Keratinocyte (primary cell): ENCODE measurements around the gene DNM1L. TPM values are rescaled to one million over a fixed set of nuclear protein-coding genes. Genes with fewer than 3 reads are reported as not detected.

Experiments used
- DNase-seq: peaks from one replicate; pipeline ENCODE4 v3.0.0-alpha.2; 2011; ENCODE audit warnings: low read depth, missing footprints, low spot score
- FAIRE-seq: peaks from 2 replicates; lab custom pipeline; 2011; peaks lifted over from hg19 to GRCh38; lab: Jason Lieb, UNC
- H2AFZ ChIP-seq: 2 replicates; pipeline ENCODE4 v1.6.0; 2012; ENCODE audit warnings: low read length, control low read depth, inconsistent platforms; ENCODE audit not compliant: control insufficient read depth
- H3K27ac ChIP-seq: 2 replicates; pipeline ENCODE4 v1.5.1; 2011; ENCODE audit warnings: low read length; ENCODE audit not compliant: control insufficient read depth, insufficient read depth
- H3K27me3 ChIP-seq: 3 replicates; pipeline ENCODE4 v1.6.0; 2011; ENCODE audit warnings: low read length; ENCODE audit not compliant: control insufficient read depth, insufficient read depth; ENCODE audit errors: extremely low read depth
- H3K36me3 ChIP-seq, 2 experiments: 2 replicates in 1 of 2; 3 replicates in 1 of 2; pipeline ENCODE4 v1.5.1; 2011; ENCODE audit warnings: low read length in 2 of 2, mild to moderate bottlenecking in 1 of 2; ENCODE audit not compliant: control insufficient read depth in 2 of 2, insufficient read depth in 2 of 2; ENCODE audit errors: extremely low read depth in 1 of 2
- H3K4me1 ChIP-seq: 3 replicates; pipeline ENCODE4 v1.5.1; 2011; ENCODE audit warnings: low read length; ENCODE audit not compliant: control insufficient read depth, insufficient read depth; ENCODE audit errors: extremely low read depth
- H3K4me2 ChIP-seq: 3 replicates; pipeline ENCODE4 v1.6.0; 2011; ENCODE audit warnings: low read depth, low read length; ENCODE audit not compliant: control insufficient read depth, insufficient read depth; ENCODE audit errors: extremely low read depth
- H3K4me3 ChIP-seq, 3 experiments: fragments of 200-600 bp in 1 of 3; sonication (generic) in 1 of 3; 2 replicates in 2 of 3; 3 replicates in 1 of 3; pipeline ENCODE4 v1.5.1; 2011 to 2016; ENCODE audit warnings: low read length in 3 of 3, mild to moderate bottlenecking in 3 of 3, control low read depth in 2 of 3, inconsistent platforms in 1 of 3, low read depth in 1 of 3, mixed read lengths in 1 of 3, mixed run types in 1 of 3, moderate library complexity in 1 of 3; ENCODE audit not compliant: control insufficient read depth in 2 of 3, insufficient read depth in 2 of 3; ENCODE audit errors: extremely low read depth in 1 of 3
- H3K79me2 ChIP-seq: 2 replicates; pipeline ENCODE4 v1.6.0; 2012; ENCODE audit warnings: low read length; ENCODE audit not compliant: control insufficient read depth, insufficient read depth
- H3K9ac ChIP-seq: 3 replicates; pipeline ENCODE4 v1.6.0; 2011; ENCODE audit warnings: low read length; ENCODE audit not compliant: control insufficient read depth, insufficient read depth; ENCODE audit errors: extremely low read depth
- H3K9me1 ChIP-seq: 3 replicates; pipeline ENCODE4 v1.6.0; 2011; ENCODE audit warnings: low read length; ENCODE audit not compliant: control insufficient read depth, insufficient read depth; ENCODE audit errors: extremely low read depth
- H3K9me3 ChIP-seq: 2 replicates; pipeline ENCODE4 v1.5.1; 2012; ENCODE audit warnings: low read depth, low read length; ENCODE audit not compliant: control insufficient read depth
- H4K20me1 ChIP-seq: 3 replicates; pipeline ENCODE4 v1.6.0; 2011; ENCODE audit warnings: low read length; ENCODE audit not compliant: control insufficient read depth, insufficient read depth; ENCODE audit errors: extremely low read depth
- CTCF ChIP-seq, 3 experiments: IDR thresholded peaks in 1 of 3; conservative IDR thresholded peaks in 1 of 3; optimal IDR thresholded peaks in 1 of 3; 2 replicates in 2 of 3; 3 replicates in 1 of 3; pipeline versions ENCODE3 to v1.5.1; 2011; ENCODE audit warnings: low read length in 3 of 3, mild to moderate bottlenecking in 3 of 3, moderate library complexity in 2 of 3, control low read depth in 1 of 3, inconsistent platforms in 1 of 3; ENCODE audit not compliant: insufficient read depth in 2 of 3; ENCODE audit errors: extremely low read depth in 1 of 3
- EZH2 ChIP-seq: IDR thresholded peaks from one replicate; pipeline ENCODE4 v1.6.1; 2012; ENCODE audit warnings: inconsistent platforms, mild to moderate bottlenecking, low read length, moderate library complexity
- dilution Hi-C: fragments of 300-500 bp; cut with MboI; formaldehyde crosslinking; loops from one replicate; pipeline ENCODE4 v1.7.0; 2020; ENCODE audit warnings: low sequenced_read_pairs; ENCODE audit not compliant: extremely low pct_ligation_motif_present
- polyA plus RNA-seq, 5 experiments: library from polyadenylated mRNA; depleted of rRNA in 3 of 5; stranded (reverse) in 3 of 5; stranded (forward) in 1 of 5; unstranded in 1 of 5; fragments of >200 nt; gene quantifications; 1 replicate in 1 of 5; 2 replicates in 3 of 5; 3 replicates in 1 of 5; pipeline versions ENCODE4 v1.2.1 to v1.2.3, GENCODE V29; 2011 to 2012; ENCODE audit warnings: missing spikeins in 2 of 5, low read depth in 1 of 5, low replicate concordance in 1 of 5

Gene DNM1L
- polyA plus RNA-seq, 1 donor (not counting 4 experiments of a cell fraction or from before 2014, with no cell fraction given): 115 TPM

GRCh38 chr12:32666018-32666417 lies 13.1 kb upstream of the DNM1L start:
- H3K4me3 ChIP-seq: no peak overlapping the region
- no peak overlapping the region for H2AFZ ChIP-seq
- no peaks in the 10 kb centered on the region for H3K9me3 ChIP-seq
- H3K9ac ChIP-seq: no peak overlapping the region
- H3K9me1 ChIP-seq: no peaks in the 10 kb centered on the region
- DNase-seq: no peak
- H3K4me1 ChIP-seq: no peaks in the 10 kb centered on the region
- dilution Hi-C loops: no loop called here
- H3K27me3 ChIP-seq: no peaks in the 10 kb centered on the region
- no peaks in the 10 kb centered on the region for H3K36me3 ChIP-seq
- H3K79me2 ChIP-seq: no peaks in the 10 kb centered on the region
- H3K4me2 ChIP-seq: no peak overlapping the region
- H4K20me1 ChIP-seq: no peaks in the 10 kb centered on the region
- FAIRE-seq: no peak
- TF ChIP-seq EZH2 (no peak), CTCF (optimal IDR thresholded peaks at IDR 0.05 in 1 of 3, IDR thresholded peaks at IDR 0.05 in 1 of 3, conservative IDR thresholded peaks at IDR 0.05 in 1 of 3; ENCODE audit: extremely low read depth in 1 of 3, insufficient read depth in 2 of 3, low read length in 3 of 3) (no peak)
- no peak overlapping the region for H3K27ac ChIP-seq

GRCh38 chr12:32669584-32669983 lies 9.5 kb upstream of the DNM1L start:
- no peaks in the 10 kb centered on the region for H3K9me3 ChIP-seq
- H3K4me2 ChIP-seq: no peak overlapping the region
- no peak overlapping the region for H3K4me3 ChIP-seq
- no peak overlapping the region for H3K27ac ChIP-seq
- no peaks in the 10 kb centered on the region for H3K79me2 ChIP-seq
- no peaks in the 10 kb centered on the region for H3K27me3 ChIP-seq
- no peak for FAIRE-seq
- H4K20me1 ChIP-seq: no peaks in the 10 kb centered on the region
- no peaks in the 10 kb centered on the region for H3K9me1 ChIP-seq
- dilution Hi-C loops: no loop called here
- no peak overlapping the region for H2AFZ ChIP-seq
- DNase-seq: no peak
- no peaks in the 10 kb centered on the region for H3K36me3 ChIP-seq
- no peak for TF ChIP-seq CTCF (optimal IDR thresholded peaks at IDR 0.05 in 1 of 3, IDR thresholded peaks at IDR 0.05 in 1 of 3, conservative IDR thresholded peaks at IDR 0.05 in 1 of 3; ENCODE audit: extremely low read depth in 1 of 3, insufficient read depth in 2 of 3, low read length in 3 of 3)
- TF ChIP-seq EZH2: no peak
- H3K4me1 ChIP-seq: no peaks in the 10 kb centered on the region
- H3K9ac ChIP-seq: no peak overlapping the region
